ENCODE data around the gene DCAF12. TPM values are rescaled to one million over a fixed set of nuclear protein-coding genes. Genes with fewer than 3 reads are reported as not detected.

DCAF12 gene
- total RNA-seq, 1 donor from 2014 or later = 41.0 TPM

DNA sequence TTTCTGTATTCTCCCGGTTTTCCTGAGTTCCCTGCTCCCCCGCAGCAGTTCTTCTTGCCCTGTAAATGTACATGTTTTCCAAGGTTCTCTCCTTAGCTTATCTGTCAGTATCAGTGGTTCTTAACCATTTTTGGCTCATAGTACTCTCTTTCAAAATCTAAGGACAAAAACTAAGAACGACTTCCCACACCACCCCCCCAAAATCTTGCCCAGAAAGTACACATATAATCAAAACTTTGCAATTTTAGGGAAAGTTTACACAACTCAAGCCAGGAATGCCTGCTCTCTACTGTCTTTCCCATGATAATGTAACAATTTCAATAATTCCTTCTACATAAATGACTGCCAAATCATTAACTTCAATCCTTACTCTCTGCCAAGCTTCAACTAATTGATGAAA is 4.5 kb downstream of the DCAF12 start:
- no peak for DNase-seq (ENCODE audit: low spot score)
- H2AFZ ChIP-seq (replicated peaks) = no peak overlapping the region
- Mint-ChIP-seq H3K27me3 (ENCODE audit: insufficient read depth, low read depth) (peaks cover 5% of the 10 kb centered on the region), H3K4me3 (no peak overlapping the region), H3K9me3 (no peaks in the 10 kb centered on the region), H3K27ac (no peak overlapping the region), H3K4me1 (peaks cover 19% of the 10 kb centered on the region), H3K36me3 (peaks cover 24% of the 10 kb centered on the region)
- H3K27ac ChIP-seq = no peak overlapping the region
- H3K9me3 ChIP-seq (ENCODE audit: low read depth) = no peaks in the 10 kb centered on the region
- TF ChIP-seq, protein P1, sequence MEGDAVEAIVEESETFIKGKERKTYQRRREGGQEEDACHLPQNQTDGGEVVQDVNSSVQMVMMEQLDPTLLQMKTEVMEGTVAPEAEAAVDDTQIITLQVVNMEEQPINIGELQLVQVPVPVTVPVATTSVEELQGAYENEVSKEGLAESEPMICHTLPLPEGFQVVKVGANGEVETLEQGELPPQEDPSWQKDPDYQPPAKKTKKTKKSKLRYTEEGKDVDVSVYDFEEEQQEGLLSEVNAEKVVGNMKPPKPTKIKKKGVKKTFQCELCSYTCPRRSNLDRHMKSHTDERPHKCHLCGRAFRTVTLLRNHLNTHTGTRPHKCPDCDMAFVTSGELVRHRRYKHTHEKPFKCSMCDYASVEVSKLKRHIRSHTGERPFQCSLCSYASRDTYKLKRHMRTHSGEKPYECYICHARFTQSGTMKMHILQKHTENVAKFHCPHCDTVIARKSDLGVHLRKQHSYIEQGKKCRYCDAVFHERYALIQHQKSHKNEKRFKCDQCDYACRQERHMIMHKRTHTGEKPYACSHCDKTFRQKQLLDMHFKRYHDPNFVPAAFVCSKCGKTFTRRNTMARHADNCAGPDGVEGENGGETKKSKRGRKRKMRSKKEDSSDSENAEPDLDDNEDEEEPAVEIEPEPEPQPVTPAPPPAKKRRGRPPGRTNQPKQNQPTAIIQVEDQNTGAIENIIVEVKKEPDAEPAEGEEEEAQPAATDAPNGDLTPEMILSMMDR (IDR thresholded peaks at IDR 0.05) = no peak
- TF ChIP-seq EZH2 (IDR thresholded peaks at IDR 0.05) (no peak), EZH2phosphoT487 (IDR thresholded peaks at IDR 0.05) (no peak)
- H4K20me1 ChIP-seq (ENCODE audit: low read depth) = peaks cover 24% of the 10 kb centered on the region
- H3K9ac ChIP-seq = no peak overlapping the region
- H3K4me1 ChIP-seq = peaks cover 14% of the 10 kb centered on the region
- no peak overlapping the region for H3K4me3 ChIP-seq
- peaks cover 83% of the 10 kb centered on the region for H3K79me2 ChIP-seq (ENCODE audit: low read depth)
- H3K4me2 ChIP-seq = no peak overlapping the region
- peaks cover 4% of the 10 kb centered on the region for H3F3A ChIP-seq (ENCODE audit: low read depth)
- no peaks in the 10 kb centered on the region for H3K27me3 ChIP-seq
- peaks cover 12% of the 10 kb centered on the region for H3K36me3 ChIP-seq

DNA sequence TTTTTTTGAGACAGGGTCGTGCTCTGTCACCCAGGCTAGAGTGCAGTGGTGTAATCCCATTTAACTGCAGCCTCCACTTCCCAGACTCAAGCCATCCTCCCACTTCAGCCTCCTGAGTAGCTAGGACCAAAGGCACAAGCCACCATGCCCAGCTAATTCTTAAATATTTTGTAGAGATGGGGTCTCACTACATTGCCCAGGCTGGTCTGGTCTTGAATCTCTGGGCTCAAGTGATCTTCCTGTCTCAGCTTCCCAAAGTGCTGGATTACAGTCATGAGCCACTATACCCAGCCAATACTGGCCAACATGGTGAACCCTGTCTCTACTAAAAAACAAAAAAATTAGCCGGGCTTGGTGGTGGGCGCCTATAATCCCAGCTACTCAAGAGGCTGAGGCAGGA is 6.8 kb downstream of the DCAF12 start:
- Mint-ChIP-seq H3K36me3 (peaks cover 31% of the 10 kb centered on the region), H3K4me3 (no peak overlapping the region), H3K4me1 (peaks cover 10% of the 10 kb centered on the region), H3K27ac (no peak overlapping the region), H3K9me3 (no peaks in the 10 kb centered on the region), H3K27me3 (ENCODE audit: insufficient read depth, low read depth) (peaks cover 5% of the 10 kb centered on the region)
- no peak for TF ChIP-seq EZH2 (IDR thresholded peaks at IDR 0.05)
- TF ChIP-seq, protein P1 (IDR thresholded peaks at IDR 0.05) = no peak
- no peak for TF ChIP-seq EZH2phosphoT487 (IDR thresholded peaks at IDR 0.05)
- H3K9ac ChIP-seq = no peak overlapping the region
- H3K79me2 ChIP-seq (ENCODE audit: low read depth) = peaks cover 73% of the 10 kb centered on the region
- peaks cover 16% of the 10 kb centered on the region for H3K36me3 ChIP-seq
- H3K4me1 ChIP-seq = peaks cover 6% of the 10 kb centered on the region
- no peak overlapping the region for H3K27ac ChIP-seq
- H3K4me3 ChIP-seq = no peak overlapping the region
- H3K9me3 ChIP-seq (ENCODE audit: low read depth) = no peaks in the 10 kb centered on the region
- no peak overlapping the region for H2AFZ ChIP-seq (replicated peaks)
- H4K20me1 ChIP-seq (ENCODE audit: low read depth) = peaks cover 14% of the 10 kb centered on the region
- no peak overlapping the region for H3K4me2 ChIP-seq
- H3K27me3 ChIP-seq = no peaks in the 10 kb centered on the region
- no peak for DNase-seq (ENCODE audit: low spot score)
- no peaks in the 10 kb centered on the region for H3F3A ChIP-seq (ENCODE audit: low read depth)

DNA sequence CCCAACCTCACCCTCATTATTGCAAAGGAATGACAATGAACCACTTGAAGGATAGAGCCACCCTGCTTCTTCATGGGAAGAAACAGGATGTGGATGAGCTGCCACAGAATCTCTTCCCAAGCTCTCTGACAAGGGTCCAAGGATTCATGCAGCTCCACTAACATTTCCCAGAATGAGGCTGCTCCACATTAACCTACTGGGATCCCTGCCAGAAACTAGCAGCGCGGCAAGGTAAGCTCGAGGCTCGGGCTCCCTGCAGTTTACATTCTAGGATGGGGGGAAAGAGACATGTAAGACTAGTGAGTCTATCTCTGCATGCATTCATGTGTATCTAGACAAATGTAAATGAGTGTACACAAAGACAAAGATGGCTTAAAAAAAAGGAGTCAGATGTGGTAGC is 12.1 kb downstream of the DCAF12 start:
- Histone ChIP-seq H3K4me1 (no peaks in the 10 kb centered on the region), H2AFZ (replicated peaks) (no peak overlapping the region), H3K27me3 (no peaks in the 10 kb centered on the region), H3K9ac (no peak overlapping the region), H3K4me3 (no peak overlapping the region), H3K9me3 (ENCODE audit: low read depth) (no peaks in the 10 kb centered on the region), H4K20me1 (ENCODE audit: low read depth) (no peaks in the 10 kb centered on the region), H3K4me2 (no peak overlapping the region), H3F3A (ENCODE audit: low read depth) (no peaks in the 10 kb centered on the region), H3K27ac (no peak overlapping the region), H3K36me3 (peaks cover 4% of the 10 kb centered on the region), H3K79me2 (ENCODE audit: low read depth) (peaks cover 50% of the 10 kb centered on the region)
- Mint-ChIP-seq H3K4me1 (no peaks in the 10 kb centered on the region), H3K9me3 (no peaks in the 10 kb centered on the region), H3K27ac (peak overlapping the region; percentile 7), H3K4me3 (no peak overlapping the region), H3K36me3 (peaks cover 31% of the 10 kb centered on the region), H3K27me3 (ENCODE audit: insufficient read depth, low read depth) (peaks cover 4% of the 10 kb centered on the region)
- DNase-seq (ENCODE audit: low spot score) = no peak
- TF ChIP-seq, protein P1 (IDR thresholded peaks at IDR 0.05) = no peak
- TF ChIP-seq EZH2 (IDR thresholded peaks at IDR 0.05) (no peak), EZH2phosphoT487 (IDR thresholded peaks at IDR 0.05) (no peak)
